DOHH2 (cell line): ENCODE data around the gene FAM174C.

Experiments used
- H3F3A ChIP-seq: fragments of 200-600 bp; sonication (generic), shearing (Covaris generic); 2 replicates; pipeline ENCODE4 v1.6.0; 2016; ENCODE audit warnings: antibody characterized with exemption, mild to moderate bottlenecking; ENCODE audit not compliant: control insufficient read depth, insufficient read depth
- H3K27ac ChIP-seq: fragments of 200-600 bp; sonication (generic); 2 replicates; pipeline ENCODE4 v1.5.1; 2014; ENCODE audit warnings: low read depth, mild to moderate bottlenecking, low read length, moderate library complexity
- H3K27me3 ChIP-seq: fragments of 200-600 bp; sonication (generic); 2 replicates; pipeline ENCODE4 v1.6.1; 2014; ENCODE audit warnings: mild to moderate bottlenecking, low read length, mixed read lengths; ENCODE audit not compliant: control insufficient read depth
- H3K36me3 ChIP-seq: fragments of 200-600 bp; sonication (generic); 2 replicates; pipeline ENCODE4 v1.6.1; 2014; ENCODE audit warnings: mild to moderate bottlenecking, low read length, moderate library complexity, mixed read lengths; ENCODE audit not compliant: control insufficient read depth
- H3K4me1 ChIP-seq: fragments of 200-600 bp; sonication (generic); 2 replicates; pipeline ENCODE4 v1.6.1; 2014; ENCODE audit warnings: mild to moderate bottlenecking, low read length, mixed read lengths; ENCODE audit not compliant: control insufficient read depth
- H3K4me2 ChIP-seq: fragments of 200-600 bp; sonication (generic); 2 replicates; pipeline ENCODE4 v1.6.0; 2014; ENCODE audit warnings: mild to moderate bottlenecking, low read length, moderate library complexity
- H3K4me3 ChIP-seq: fragments of 200-600 bp; sonication (generic); 2 replicates; pipeline ENCODE4 v1.5.1; 2014; ENCODE audit warnings: mild to moderate bottlenecking, low read length, mixed read lengths
- H3K79me2 ChIP-seq: fragments of 200-600 bp; sonication (generic); 2 replicates; pipeline ENCODE4 v1.6.1; 2014; ENCODE audit warnings: mild to moderate bottlenecking, low read length, mixed read lengths; ENCODE audit not compliant: control insufficient read depth
- H3K9me2 ChIP-seq: fragments of 200-600 bp; sonication (generic); replicated peaks from 2 replicates; pipeline ENCODE4 v1.6.1; 2014; ENCODE audit warnings: mild to moderate bottlenecking, low read length, mixed read lengths; ENCODE audit not compliant: control insufficient read depth
- H3K9me3 ChIP-seq: fragments of 200-600 bp; sonication (generic); 2 replicates; pipeline ENCODE4 v1.6.1; 2014; ENCODE audit warnings: antibody characterized with exemption, low read length, mixed read lengths; ENCODE audit not compliant: control insufficient read depth, insufficient read depth
- H4K20me1 ChIP-seq: fragments of 200-600 bp; sonication (generic); 2 replicates; pipeline ENCODE4 v1.6.0; 2014; ENCODE audit warnings: low read depth, mild to moderate bottlenecking, antibody characterized with exemption, low read length, moderate library complexity; ENCODE audit not compliant: control insufficient read depth, insufficient read depth
- EZH2phosphoT487 ChIP-seq: fragments of 200-600 bp; sonication (generic); IDR thresholded peaks from 2 replicates; pipeline ENCODE4 v1.6.1; 2017; ENCODE audit warnings: borderline replicate concordance, mild to moderate bottlenecking, antibody characterized with exemption, low read length, moderate library complexity, mixed read lengths
- TF ChIP-seq, protein P1 (sequence below): fragments of 200-600 bp; sonication (generic); IDR thresholded peaks from one replicate; pipeline ENCODE4 v1.5.1; 2014; ENCODE audit warnings: antibody characterized with exemption, mild to moderate bottlenecking, low read depth, low read length; ENCODE audit not compliant: poor library complexity, severe bottlenecking

The FAM174C gene

DNA sequence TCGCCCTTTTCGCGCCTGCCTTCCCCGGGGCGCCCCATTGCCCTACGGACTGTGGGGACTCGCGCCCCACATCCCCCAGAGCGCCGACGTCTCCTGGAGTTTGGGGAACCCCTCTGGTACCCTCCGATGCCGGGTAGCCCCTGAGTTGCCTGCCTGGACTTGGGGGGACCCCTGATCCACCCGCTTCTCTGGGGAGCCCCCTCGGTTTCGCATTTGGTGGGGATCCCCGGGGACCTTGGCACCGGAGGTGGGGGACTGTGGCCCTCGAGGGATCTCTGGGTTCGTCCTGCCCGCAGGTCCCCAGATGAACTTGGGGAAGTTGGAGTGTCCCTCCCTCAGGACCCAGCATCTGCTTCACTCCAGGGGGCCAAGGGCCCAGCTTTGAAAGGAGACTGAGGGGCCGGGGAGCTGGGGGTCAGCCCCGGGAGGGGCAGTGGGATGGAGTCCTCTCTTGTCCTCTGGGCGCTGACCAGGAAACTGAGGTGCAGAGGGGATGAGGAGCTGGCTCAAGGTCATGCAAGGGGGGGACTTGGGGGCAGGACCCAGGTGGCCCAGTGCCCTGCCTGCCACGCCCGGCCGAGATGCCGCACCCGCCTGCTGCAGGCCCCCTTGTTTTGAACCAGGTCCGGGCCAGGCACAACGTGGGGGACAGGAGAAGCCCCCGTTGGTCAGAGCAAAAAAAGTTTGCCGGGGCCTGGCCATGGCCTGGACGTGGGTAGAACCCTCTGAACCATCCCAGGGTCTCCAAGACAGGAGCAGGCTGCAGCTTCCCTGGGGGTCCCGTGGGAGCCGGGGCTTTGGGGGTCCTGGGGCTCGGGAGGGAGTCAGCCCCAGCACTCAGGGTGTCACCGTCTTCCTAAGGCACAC, 11.4 kb downstream of the FAM174C start:
- Histone ChIP-seq H3K4me2 (no peak overlapping the region), H3F3A (no peaks in the 10 kb centered on the region; the same call in 1 of the 2 replicates), H3K4me1 (peaks cover 15% of the 10 kb centered on the region), H4K20me1 (no peaks in the 10 kb centered on the region), H3K79me2 (no peaks in the 10 kb centered on the region), H3K4me3 (no peak overlapping the region), H3K36me3 (no peaks in the 10 kb centered on the region), H3K9me3 (no peaks in the 10 kb centered on the region), H3K9me2 (no peaks in the 10 kb centered on the region), H3K27me3 (peaks cover 54% of the 10 kb centered on the region), H3K27ac (no peak overlapping the region)
- TF ChIP-seq EZH2phosphoT487, result no peak
- TF ChIP-seq, protein P1, sequence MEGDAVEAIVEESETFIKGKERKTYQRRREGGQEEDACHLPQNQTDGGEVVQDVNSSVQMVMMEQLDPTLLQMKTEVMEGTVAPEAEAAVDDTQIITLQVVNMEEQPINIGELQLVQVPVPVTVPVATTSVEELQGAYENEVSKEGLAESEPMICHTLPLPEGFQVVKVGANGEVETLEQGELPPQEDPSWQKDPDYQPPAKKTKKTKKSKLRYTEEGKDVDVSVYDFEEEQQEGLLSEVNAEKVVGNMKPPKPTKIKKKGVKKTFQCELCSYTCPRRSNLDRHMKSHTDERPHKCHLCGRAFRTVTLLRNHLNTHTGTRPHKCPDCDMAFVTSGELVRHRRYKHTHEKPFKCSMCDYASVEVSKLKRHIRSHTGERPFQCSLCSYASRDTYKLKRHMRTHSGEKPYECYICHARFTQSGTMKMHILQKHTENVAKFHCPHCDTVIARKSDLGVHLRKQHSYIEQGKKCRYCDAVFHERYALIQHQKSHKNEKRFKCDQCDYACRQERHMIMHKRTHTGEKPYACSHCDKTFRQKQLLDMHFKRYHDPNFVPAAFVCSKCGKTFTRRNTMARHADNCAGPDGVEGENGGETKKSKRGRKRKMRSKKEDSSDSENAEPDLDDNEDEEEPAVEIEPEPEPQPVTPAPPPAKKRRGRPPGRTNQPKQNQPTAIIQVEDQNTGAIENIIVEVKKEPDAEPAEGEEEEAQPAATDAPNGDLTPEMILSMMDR, result no peak

DNA sequence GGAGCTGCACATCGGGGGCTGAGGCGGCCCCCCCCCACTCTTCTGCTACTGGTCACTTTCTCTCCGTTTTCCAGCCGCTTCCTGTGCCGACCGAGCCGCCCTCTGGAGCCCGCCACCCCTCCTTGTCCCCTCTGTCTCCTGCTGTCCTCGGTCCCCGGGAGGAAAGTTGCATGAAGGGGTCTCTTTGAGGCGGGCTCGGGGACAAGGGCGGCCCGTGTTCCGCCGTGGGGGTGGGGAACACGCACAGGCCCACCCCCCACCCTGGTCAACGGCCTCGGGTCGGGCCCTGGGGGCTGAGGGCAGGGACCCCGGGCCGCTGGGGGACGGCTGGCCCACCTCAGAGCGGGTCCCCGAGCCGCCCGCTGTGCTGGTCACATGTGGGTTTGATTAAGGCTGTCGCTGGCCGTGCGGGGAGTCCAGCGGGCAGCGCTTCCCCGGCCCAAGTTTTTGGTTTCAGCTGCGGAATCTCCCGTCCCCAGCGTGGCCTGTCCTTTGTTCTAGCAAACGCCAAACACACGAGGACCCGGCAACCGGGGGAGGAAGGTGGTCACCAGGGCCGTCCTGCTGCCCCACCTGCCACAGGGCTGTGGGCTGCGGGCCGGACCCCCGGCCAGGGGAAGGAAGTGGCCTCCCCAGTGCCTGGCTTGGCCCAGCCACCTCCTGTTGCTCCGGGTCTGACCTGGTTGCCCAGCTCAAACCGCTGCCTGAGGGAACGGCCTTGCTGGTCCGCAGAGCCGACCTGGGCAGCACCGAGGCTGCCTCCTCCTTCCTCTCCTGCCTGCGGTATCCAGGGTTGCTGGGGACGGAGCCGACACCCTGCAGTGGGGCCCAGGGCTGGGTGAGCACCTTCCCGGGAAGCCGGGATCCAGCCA, 12.3 kb downstream of the FAM174C start:
- Histone ChIP-seq H3K27ac (no peak overlapping the region), H3K9me3 (no peaks in the 10 kb centered on the region), H4K20me1 (no peaks in the 10 kb centered on the region), H3K4me2 (no peak overlapping the region), H3K27me3 (peaks cover 61% of the 10 kb centered on the region), H3K79me2 (no peaks in the 10 kb centered on the region), H3K4me3 (no peak overlapping the region), H3K4me1 (peaks cover 24% of the 10 kb centered on the region), H3K36me3 (no peaks in the 10 kb centered on the region), H3K9me2 (no peaks in the 10 kb centered on the region), H3F3A (no peaks in the 10 kb centered on the region; the same call in 1 of the 2 replicates)
- TF ChIP-seq, protein P1, result no peak
- TF ChIP-seq EZH2phosphoT487, result no peak

DNA sequence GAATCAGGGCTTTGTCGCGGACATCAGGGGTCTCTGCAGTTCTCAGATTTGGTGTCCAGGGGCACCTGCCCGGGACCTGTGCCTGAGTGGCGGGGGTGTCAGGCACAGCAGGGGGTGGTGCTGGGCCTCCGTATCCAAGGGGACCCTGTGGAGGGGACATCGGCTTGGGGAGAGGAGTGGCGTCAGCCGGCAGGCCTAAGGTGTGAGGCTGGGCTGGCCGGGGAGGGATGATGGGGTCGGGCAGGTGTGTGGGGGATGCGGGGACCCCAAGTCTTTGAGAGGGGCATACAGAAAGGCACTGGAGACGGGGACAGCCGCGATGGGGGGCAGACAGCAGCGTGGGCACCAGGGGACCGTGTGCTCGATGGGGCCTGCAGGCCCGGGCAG, 12.9 kb downstream of the FAM174C start:
- Histone ChIP-seq H4K20me1 (no peaks in the 10 kb centered on the region), H3K4me1 (peaks cover 23% of the 10 kb centered on the region), H3K4me3 (no peak overlapping the region), H3K79me2 (no peaks in the 10 kb centered on the region), H3K27ac (no peak overlapping the region), H3K4me2 (no peak overlapping the region), H3K9me2 (no peaks in the 10 kb centered on the region), H3K27me3 (peaks cover 61% of the 10 kb centered on the region), H3F3A (no peaks in the 10 kb centered on the region; the same call in 1 of the 2 replicates), H3K9me3 (no peaks in the 10 kb centered on the region), H3K36me3 (no peaks in the 10 kb centered on the region)
- TF ChIP-seq EZH2phosphoT487, result no peak
- TF ChIP-seq, protein P1, result no peak
